Common myeloid progenitor, CD34-positive (primary cell): ENCODE measurements around the gene LBR.
A peak's percentile ranks its signal among the peaks of the same experiment; 100 is the strongest.

Experiments used
- CTCF ChIA-PET: fragments of 350-600 bp; sonication (Branson Sonifier 250); formaldehyde crosslinking; loops from one replicate; lab custom pipeline; 2021; ENCODE audit warnings: antibody characterized with exemption; lab: Charles Lee
- POLR2A ChIA-PET: fragments of 350-600 bp; sonication (Branson Sonifier 250); formaldehyde crosslinking; loops from one replicate; lab custom pipeline; 2021; ENCODE audit warnings: antibody characterized with exemption; lab: Charles Lee
- DNase-seq, 3 donors: peaks; one replicate each; pipeline versions ENCODE4 v3.0.0 to v3.0.0-alpha.2; 2013
- H3K27ac ChIP-seq, 2 experiments: 1 replicate in 1 of 2; 2 replicates in 1 of 2; pipeline ENCODE4 v1.7.0; 2013; ENCODE audit warnings: inconsistent platforms in 2 of 2, low read length in 2 of 2, mild to moderate bottlenecking in 2 of 2, low read depth in 1 of 2, moderate library complexity in 1 of 2; ENCODE audit not compliant: severe bottlenecking in 2 of 2, insufficient read depth in 1 of 2, poor library complexity in 1 of 2
- H3K27me3 ChIP-seq, 5 experiments: replicated peaks in 2 of 5; 1 replicate in 3 of 5; 2 replicates in 2 of 5; pipeline versions ENCODE4 v1.6.1 to v1.7.0; 2013; ENCODE audit warnings: low read length in 4 of 5, mild to moderate bottlenecking in 2 of 5, moderate library complexity in 2 of 5, inconsistent platforms in 1 of 5; ENCODE audit not compliant: insufficient read depth in 5 of 5, control insufficient read depth in 4 of 5
- H3K36me3 ChIP-seq, 4 experiments: 1 replicate in 2 of 4; 2 replicates in 2 of 4; pipeline versions ENCODE4 v1.6.1 to v1.7.0; 2013; ENCODE audit warnings: low read length in 3 of 4, control low read depth in 1 of 4, mild to moderate bottlenecking in 1 of 4; ENCODE audit not compliant: control insufficient read depth in 4 of 4, insufficient read depth in 4 of 4
- H3K4me1 ChIP-seq, 4 experiments: 1 replicate in 3 of 4; 2 replicates in 1 of 4; pipeline versions ENCODE4 v1.6.1 to v1.7.1; 2013; ENCODE audit warnings: low read length in 3 of 4, mild to moderate bottlenecking in 3 of 4, control low read depth in 1 of 4, inconsistent platforms in 1 of 4, moderate library complexity in 1 of 4; ENCODE audit not compliant: control insufficient read depth in 4 of 4, insufficient read depth in 4 of 4; ENCODE audit errors: control extremely low read depth in 1 of 4
- H3K4me3 ChIP-seq, 7 experiments: 1 replicate in 4 of 7; 2 replicates in 3 of 7; pipeline versions ENCODE4 v1.5.1 to v1.7.0; 2013; ENCODE audit warnings: mild to moderate bottlenecking in 7 of 7, low read length in 6 of 7, moderate library complexity in 6 of 7, inconsistent platforms in 2 of 7, low read depth in 2 of 7, control low read depth in 1 of 7; ENCODE audit not compliant: insufficient read depth in 4 of 7, control insufficient read depth in 1 of 7; ENCODE audit errors: extremely low read depth in 1 of 7
- H3K9me3 ChIP-seq, 5 experiments: 1 replicate in 4 of 5; 2 replicates in 1 of 5; pipeline versions ENCODE4 v1.6.1 to v1.7.1; 2013; ENCODE audit warnings: low read length in 4 of 5, mild to moderate bottlenecking in 2 of 5, inconsistent platforms in 1 of 5, low read depth in 1 of 5, moderate library complexity in 1 of 5; ENCODE audit not compliant: control insufficient read depth in 4 of 5, insufficient read depth in 2 of 5; ENCODE audit errors: control extremely low read depth in 1 of 5
- WGBS: methylation state at CpG from one replicate; pipeline ENCODE4 v1.1.5; 2013; ENCODE audit not compliant: insufficient coverage; 5-methylcytosine and 5-hydroxymethylcytosine counted together

Gene LBR

DNA sequence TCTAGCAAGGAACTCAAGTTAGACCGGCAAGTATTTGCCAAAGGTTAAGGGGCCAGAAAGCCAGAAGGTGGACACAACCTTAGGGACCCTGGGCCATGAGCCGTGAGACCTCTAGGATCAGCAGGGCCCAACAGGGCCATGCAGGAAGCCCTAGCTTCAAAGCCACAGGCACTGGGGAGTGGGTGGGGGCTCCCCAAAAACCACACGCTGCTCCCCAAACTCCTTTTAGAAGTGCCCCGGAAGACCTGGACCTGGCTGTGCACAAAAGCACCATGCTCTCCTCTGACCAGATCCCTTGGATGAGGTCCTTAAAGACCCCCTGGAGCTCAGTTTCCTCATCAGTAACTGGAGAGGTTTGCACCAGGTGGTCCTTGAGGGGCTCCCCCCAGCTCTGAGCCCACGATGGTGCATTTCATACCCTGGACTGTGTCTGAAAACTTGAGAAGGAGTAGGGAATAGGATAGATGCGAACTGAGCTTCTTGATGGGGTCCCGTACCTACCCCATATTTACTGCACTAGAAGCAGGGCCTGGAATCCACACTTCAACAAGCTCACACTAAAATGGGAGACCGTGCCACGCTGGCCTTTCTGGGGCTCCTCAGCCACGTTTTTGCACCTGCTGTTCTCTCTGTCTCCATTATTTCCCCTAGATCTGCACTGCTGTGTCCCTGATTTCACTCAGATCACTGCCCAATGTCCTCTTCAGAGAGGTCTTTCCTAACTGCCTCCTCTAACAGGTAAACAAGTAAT is 40.6 kb upstream of the LBR start:
- no peaks in the 10 kb centered on the region for H3K27me3 ChIP-seq
- H3K4me1 ChIP-seq: peaks cover 0 to 38% (median 22%) of the 10 kb centered on the region in 4 experiments
- H3K4me3 ChIP-seq: peak overlapping the region in 5 of 7 experiments; percentile 54 to 89 (median 68)
- H3K9me3 ChIP-seq: no peaks in the 10 kb centered on the region
- 89% methylated on average over 7 of the region's 10 CpGs for WGBS
- ChIA-PET CTCF (interaction anchor here (0.6 to 10.5 kb wide), 14 partner anchors 10 to 596 kb away, joined by 3 to 136 read pairs (median 4); no protein-coding TSS in a partner anchor), POLR2A (interaction anchor here (1.0 to 2.0 kb wide), 6 partner anchors 24 to 525 kb away, joined by 3 to 4 read pairs (median 4); partner anchors contain the start of gene SRP9)
- H3K27ac ChIP-seq: peak overlapping the region in 1 of 2 experiments; percentile 58
- DNase-seq: no peak
- no peaks in the 10 kb centered on the region for H3K36me3 ChIP-seq

- 9% methylated on average over 20 of the region's 26 CpGs for WGBS
- peak overlapping the region; percentile 20 to 89 (median 66) for H3K4me3 ChIP-seq
These were observed 39.6 kb upstream of the LBR start for GRCh38 chr1:225467193-225468020.

DNA sequence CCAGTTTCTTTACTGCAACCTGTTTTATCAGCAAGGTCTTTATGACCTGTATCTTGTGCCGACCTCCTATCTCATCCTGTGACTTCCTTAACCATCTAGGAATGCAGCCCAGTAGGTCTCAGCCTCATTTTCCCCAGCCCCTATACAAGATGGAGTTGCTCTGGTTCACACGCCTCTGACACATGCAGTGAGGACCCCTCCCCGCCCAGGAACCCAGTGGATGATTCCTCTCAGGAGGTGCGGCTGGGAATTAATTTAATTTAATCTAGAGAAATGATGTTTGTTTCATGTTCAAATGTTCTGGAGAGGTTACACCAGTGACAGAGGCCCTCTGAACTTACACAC is 39.0 kb upstream of the LBR start:
- CTCF ChIA-PET: interaction anchor here (1.0 to 10.5 kb wide), 3 partner anchors 21 to 41 kb away, joined by 4 to 136 read pairs (median 11); no protein-coding TSS in a partner anchor
- no peak for DNase-seq

More at GRCh38 chr1:225467193-225468020, 39.6 kb upstream of the LBR start:
- H3K27me3 ChIP-seq: no peaks in the 10 kb centered on the region
- peaks cover 0 to 38% (median 22%) of the 10 kb centered on the region in 4 experiments for H3K4me1 ChIP-seq
- ChIA-PET CTCF (interaction anchor here (1.0 to 10.5 kb wide), 10 partner anchors 9 to 597 kb away, joined by 3 to 136 read pairs (median 4); no protein-coding TSS in a partner anchor), POLR2A (interaction anchor here (0.5 to 2.0 kb wide), 11 partner anchors 18 to 532 kb away, joined by 3 to 4 read pairs (median 3); partner anchors contain the start of genes SDE2 and SRP9)
- H3K27ac ChIP-seq: peak overlapping the region; percentile 58 to 82
- DNase-seq: peak; percentile 87 to 96 (median 94)
- no peaks in the 10 kb centered on the region for H3K9me3 ChIP-seq
- no peaks in the 10 kb centered on the region for H3K36me3 ChIP-seq

DNA sequence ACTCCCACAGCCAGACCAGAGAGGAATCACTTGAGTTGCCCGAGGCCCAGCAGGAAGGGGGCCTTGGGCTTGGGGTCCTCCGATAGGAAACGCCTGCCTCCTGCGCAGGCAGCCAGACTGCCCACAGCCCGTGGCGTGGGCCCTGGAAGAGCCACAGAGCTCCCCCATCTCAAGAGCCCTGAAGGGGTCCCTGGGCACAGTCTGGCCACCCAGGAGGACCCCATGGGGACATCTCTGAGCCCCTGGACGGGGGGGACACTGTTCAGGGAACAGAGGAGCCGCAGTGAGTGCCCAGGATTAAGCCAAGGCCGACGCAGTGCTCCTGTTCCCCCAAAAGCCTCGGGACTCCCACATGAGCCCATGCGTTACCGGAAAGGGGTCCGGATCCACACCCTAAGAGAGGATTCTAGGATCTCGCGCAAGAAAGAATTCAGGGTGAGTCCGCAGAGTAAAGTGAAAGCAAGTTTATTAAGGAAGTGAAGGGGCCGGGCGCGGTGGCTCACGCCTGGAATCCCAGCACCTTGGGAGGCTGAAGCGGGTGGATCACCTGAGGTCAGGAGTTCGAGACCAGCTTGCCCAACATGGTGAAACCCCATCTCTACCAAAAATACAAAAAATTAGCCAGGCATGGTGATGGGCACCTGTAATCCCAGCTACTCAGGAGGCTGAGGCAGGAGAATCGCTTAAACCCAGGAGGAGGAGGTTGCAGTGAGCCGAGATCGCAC is 38.1 kb upstream of the LBR start:
- ChIA-PET CTCF (interaction anchor here (1.5 to 1.6 kb wide), 2 partner anchors 9 to 23 kb away, joined by 3 to 5 read pairs; no protein-coding TSS in a partner anchor), POLR2A (no interaction called here)
- H3K4me1 ChIP-seq: peaks cover 0 to 40% (median 22%) of the 10 kb centered on the region in 4 experiments
- no peak overlapping the region for H3K4me3 ChIP-seq
- no peaks in the 10 kb centered on the region for H3K36me3 ChIP-seq
- no peaks in the 10 kb centered on the region for H3K27me3 ChIP-seq
- DNase-seq: no peak
- H3K9me3 ChIP-seq: no peaks in the 10 kb centered on the region
- WGBS: 86% methylated on average over 17 of the region's 26 CpGs
- H3K27ac ChIP-seq: no peak overlapping the region

More for the DNA sequence above, 39.0 kb upstream of the LBR start:
- 100% methylated on average over 1 of the region's 4 CpGs for WGBS
- H3K27ac ChIP-seq: peak overlapping the region in 1 of 2 experiments; percentile 82
- no peaks in the 10 kb centered on the region for H3K27me3 ChIP-seq
- no peaks in the 10 kb centered on the region for H3K36me3 ChIP-seq
- no peaks in the 10 kb centered on the region for H3K9me3 ChIP-seq
- H3K4me3 ChIP-seq: peak overlapping the region in 5 of 7 experiments; percentile 54 to 89 (median 68)
- H3K4me1 ChIP-seq: peaks cover 0 to 38% (median 22%) of the 10 kb centered on the region in 4 experiments
- POLR2A ChIA-PET: interaction anchor here (0.8 to 2.0 kb wide), 5 partner anchors 17 to 533 kb away, joined by 3 to 4 read pairs (median 4); partner anchors contain the start of gene SDE2

DNA sequence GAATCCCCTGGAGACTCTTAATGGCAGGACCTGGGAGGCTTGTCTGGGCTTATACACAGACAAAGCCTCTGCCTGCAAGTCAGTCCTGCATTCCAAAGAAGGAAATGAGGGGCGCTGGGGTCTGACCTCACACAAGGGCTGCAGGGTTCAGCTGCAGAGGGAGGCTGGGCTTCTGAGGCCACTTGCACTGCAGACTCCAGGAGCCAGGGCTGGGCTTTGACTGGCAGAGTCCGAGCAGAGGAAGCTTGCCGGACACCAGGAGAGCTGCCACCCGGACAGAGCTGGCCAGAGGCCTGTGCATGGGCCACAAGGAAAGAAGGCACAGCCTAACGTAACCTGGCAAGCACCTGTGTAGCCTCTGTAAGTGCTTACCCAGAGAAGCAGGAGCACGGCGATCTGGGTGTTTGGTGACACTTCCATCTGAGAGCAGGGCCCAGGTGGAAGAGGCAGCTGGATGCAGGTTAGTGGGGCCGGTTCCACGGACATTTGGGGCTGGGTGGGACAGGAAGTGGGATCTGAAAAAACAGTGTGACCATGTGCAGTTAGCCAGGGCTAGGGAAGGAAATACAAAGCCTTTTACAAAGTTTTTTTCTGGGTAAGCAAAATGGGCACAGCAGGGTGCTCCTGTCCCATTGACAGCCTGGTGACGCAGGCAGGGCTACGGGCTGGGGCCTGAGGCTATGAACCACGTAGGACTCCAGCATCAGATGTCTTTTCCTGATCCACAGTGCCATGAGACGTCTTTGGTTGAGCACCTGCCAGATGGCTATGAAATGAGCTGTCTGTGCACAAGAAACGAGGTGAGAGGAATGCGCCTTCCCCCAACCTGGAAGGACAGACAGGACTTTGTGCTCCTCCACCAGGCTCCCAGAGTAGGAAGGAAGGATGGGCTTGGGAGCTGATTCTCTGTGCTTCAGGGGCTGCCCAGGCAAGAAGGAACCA is 37.3 kb upstream of the LBR start:
- POLR2A ChIA-PET: no interaction called here
- H3K9me3 ChIP-seq: no peaks in the 10 kb centered on the region
- DNase-seq: no peak
- H3K27ac ChIP-seq: no peak overlapping the region
- WGBS: 75% methylated on average over 14 of the region's 15 CpGs
- H3K4me1 ChIP-seq: peaks cover 0 to 46% (median 22%) of the 10 kb centered on the region in 4 experiments
- no peaks in the 10 kb centered on the region for H3K36me3 ChIP-seq
- no peaks in the 10 kb centered on the region for H3K27me3 ChIP-seq
- H3K4me3 ChIP-seq: no peak overlapping the region
- CTCF ChIA-PET: interaction anchor here (0.7 to 1.6 kb wide), 6 partner anchors 10 to 35 kb away, joined by 3 to 5 read pairs (median 3); no protein-coding TSS in a partner anchor
